Upper lobe of right lung (tissue), 1 donor: ENCODE measurements around the gene FLOT2. TPM values are rescaled to one million over a fixed set of nuclear protein-coding genes. Genes with fewer than 3 reads are reported as not detected.
"Not testable (repeated sequence)": the region's sequence is repeated elsewhere in the genome, so short reads cannot be mapped to it uniquely, and the experiment has no call there.

Experiments
- ATAC-seq: fragments of 200-7000 bp; cut with Tn5 transposase; one replicate; pipeline ENCODE4 v1.9.1; 2020; ENCODE audit warnings: mild to moderate bottlenecking, moderate library complexity
- DNase-seq: peaks from one replicate; pipeline ENCODE4 v3.0.0-alpha.2; 2020
- H3K27ac ChIP-seq: fragments of 200-600 bp; one replicate; pipeline ENCODE4 v1.8.0; 2022
- H3K27me3 ChIP-seq: fragments of 200-600 bp; one replicate; pipeline ENCODE4 v1.8.0; 2022; ENCODE audit warnings: mild to moderate bottlenecking
- H3K36me3 ChIP-seq: fragments of 200-600 bp; one replicate; pipeline ENCODE4 v1.8.0; 2022
- H3K4me1 ChIP-seq: fragments of 200-600 bp; one replicate; pipeline ENCODE4 v1.8.0; 2022
- H3K4me3 ChIP-seq: fragments of 200-600 bp; one replicate; pipeline ENCODE4 v1.8.0; 2022; ENCODE audit warnings: mild to moderate bottlenecking
- H3K9me3 ChIP-seq: fragments of 200-600 bp; one replicate; pipeline ENCODE4 v1.8.0; 2022
- intact Hi-C: fragments of 100-400 bp; cut with DNase I; formaldehyde crosslinking; loops from one replicate; pipeline ENCODE4 v1.11.0; 2022
- total RNA-seq: library from RNA; stranded (reverse); fragmentation: NEBNext Ultra II Directional; extraction: Animal tissue kit (Norgen Biotek cat#: 25700); gene quantifications from one replicate; pipeline ENCODE4 v1.2.1, GENCODE V29; 2021
- TF ChIP-seq, protein P1 (sequence below): fragments of 200-600 bp; IDR thresholded peaks from one replicate; pipeline ENCODE4 v1.8.0; 2022; ENCODE audit warnings: antibody characterized with exemption
- donor health status: DM: no; HTN: yes; CAD: no; lungs with severe emphysema.

FLOT2 gene
- total RNA-seq, 1 donor from 2014 or later: 157 TPM

DNA sequence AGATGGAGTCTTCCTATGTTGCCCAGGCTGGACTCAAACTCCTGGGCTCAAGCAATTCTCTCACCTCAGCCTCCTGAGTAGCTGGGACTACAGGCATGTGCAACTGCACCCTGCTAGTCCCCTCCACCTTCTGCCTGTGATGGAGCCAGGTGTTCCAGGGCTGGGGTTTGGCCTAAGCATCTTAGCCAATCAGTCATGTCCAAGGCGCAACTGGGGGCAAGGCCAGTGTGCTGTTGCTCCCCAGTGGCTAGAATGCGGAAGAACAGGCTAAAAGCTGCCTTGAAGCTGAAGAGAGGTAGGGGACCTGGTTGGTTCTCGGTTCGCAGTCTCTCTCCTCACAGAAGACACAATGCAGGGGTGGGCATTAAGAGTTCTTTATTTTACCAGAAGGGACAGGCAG, 18.6 kb downstream of the FLOT2 start:
- Histone ChIP-seq H3K9me3 (no peaks in the 10 kb centered on the region), H3K27ac (no peak overlapping the region), H3K4me1 (no peaks in the 10 kb centered on the region), H3K4me3 (no peak overlapping the region), H3K36me3 (peaks cover 61% of the 10 kb centered on the region), H3K27me3 (no peaks in the 10 kb centered on the region)
- DNase-seq (no peak), ATAC-seq (peak; percentile 48)
- intact Hi-C loops: no loop called here
- TF ChIP-seq, protein P1, sequence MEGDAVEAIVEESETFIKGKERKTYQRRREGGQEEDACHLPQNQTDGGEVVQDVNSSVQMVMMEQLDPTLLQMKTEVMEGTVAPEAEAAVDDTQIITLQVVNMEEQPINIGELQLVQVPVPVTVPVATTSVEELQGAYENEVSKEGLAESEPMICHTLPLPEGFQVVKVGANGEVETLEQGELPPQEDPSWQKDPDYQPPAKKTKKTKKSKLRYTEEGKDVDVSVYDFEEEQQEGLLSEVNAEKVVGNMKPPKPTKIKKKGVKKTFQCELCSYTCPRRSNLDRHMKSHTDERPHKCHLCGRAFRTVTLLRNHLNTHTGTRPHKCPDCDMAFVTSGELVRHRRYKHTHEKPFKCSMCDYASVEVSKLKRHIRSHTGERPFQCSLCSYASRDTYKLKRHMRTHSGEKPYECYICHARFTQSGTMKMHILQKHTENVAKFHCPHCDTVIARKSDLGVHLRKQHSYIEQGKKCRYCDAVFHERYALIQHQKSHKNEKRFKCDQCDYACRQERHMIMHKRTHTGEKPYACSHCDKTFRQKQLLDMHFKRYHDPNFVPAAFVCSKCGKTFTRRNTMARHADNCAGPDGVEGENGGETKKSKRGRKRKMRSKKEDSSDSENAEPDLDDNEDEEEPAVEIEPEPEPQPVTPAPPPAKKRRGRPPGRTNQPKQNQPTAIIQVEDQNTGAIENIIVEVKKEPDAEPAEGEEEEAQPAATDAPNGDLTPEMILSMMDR: peak; percentile 5

GRCh38 chr17:28878158-28878910, 19.2 kb downstream of the FLOT2 start:
- no peaks in the 10 kb centered on the region for H3K9me3 ChIP-seq
- DNase-seq: no peak
- intact Hi-C loops: no loop called here
- H3K27ac ChIP-seq: no peak overlapping the region
- H3K4me1 ChIP-seq: no peaks in the 10 kb centered on the region
- peaks cover 55% of the 10 kb centered on the region for H3K36me3 ChIP-seq
- H3K4me3 ChIP-seq: no peak overlapping the region
- TF ChIP-seq, protein P1: no peak
- ATAC-seq: no peak
- no peaks in the 10 kb centered on the region for H3K27me3 ChIP-seq

- H3K36me3 ChIP-seq: peaks cover 44% of the 10 kb centered on the region
- H3K4me1 ChIP-seq, H3K27me3 ChIP-seq, H3K9me3 ChIP-seq, intact Hi-C loops, H3K27ac ChIP-seq, ATAC-seq, DNase-seq, H3K4me3 ChIP-seq: not testable (repeated sequence)
These were observed 20.3 kb downstream of the FLOT2 start for GRCh38 chr17:28877150-28877711.

- no peak for DNase-seq
- Histone ChIP-seq H3K9me3 (no peaks in the 10 kb centered on the region), H3K36me3 (peaks cover 31% of the 10 kb centered on the region), H3K27me3 (no peaks in the 10 kb centered on the region), H3K4me3 (no peak overlapping the region), H3K27ac (no peak overlapping the region), H3K4me1 (no peaks in the 10 kb centered on the region)
- no peak for ATAC-seq
- TF ChIP-seq, protein P1: no peak
- intact Hi-C loops: no loop called here
These were observed 21.5 kb downstream of the FLOT2 start for GRCh38 chr17:28875848-28876550.

DNA sequence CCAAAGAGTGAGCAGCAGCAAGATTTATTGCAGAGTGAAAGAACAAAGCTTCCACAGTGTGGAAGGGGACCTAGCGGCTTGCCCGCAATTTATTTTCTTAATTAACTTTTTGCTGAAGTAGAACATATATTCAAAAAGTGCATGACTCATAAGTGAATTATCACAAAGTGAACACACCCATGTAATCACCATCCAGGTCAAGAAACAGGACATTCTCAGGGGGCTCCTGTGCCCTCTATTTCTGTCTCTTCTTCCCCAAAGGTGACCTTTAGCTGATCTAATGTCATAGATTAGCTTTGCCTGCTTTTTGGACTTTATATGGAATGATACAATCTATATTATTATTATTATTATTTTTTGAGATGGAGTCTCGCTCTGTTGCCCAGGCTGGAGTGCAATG, 22.8 kb downstream of the FLOT2 start:
- Histone ChIP-seq H3K27me3 (no peaks in the 10 kb centered on the region), H3K27ac (no peak overlapping the region), H3K4me1 (no peaks in the 10 kb centered on the region), H3K36me3 (peaks cover 19% of the 10 kb centered on the region), H3K9me3 (no peaks in the 10 kb centered on the region), H3K4me3 (no peak overlapping the region)
- TF ChIP-seq, protein P1: no peak
- no peak for ATAC-seq
- intact Hi-C loops: no loop called here
- no peak for DNase-seq

DNA sequence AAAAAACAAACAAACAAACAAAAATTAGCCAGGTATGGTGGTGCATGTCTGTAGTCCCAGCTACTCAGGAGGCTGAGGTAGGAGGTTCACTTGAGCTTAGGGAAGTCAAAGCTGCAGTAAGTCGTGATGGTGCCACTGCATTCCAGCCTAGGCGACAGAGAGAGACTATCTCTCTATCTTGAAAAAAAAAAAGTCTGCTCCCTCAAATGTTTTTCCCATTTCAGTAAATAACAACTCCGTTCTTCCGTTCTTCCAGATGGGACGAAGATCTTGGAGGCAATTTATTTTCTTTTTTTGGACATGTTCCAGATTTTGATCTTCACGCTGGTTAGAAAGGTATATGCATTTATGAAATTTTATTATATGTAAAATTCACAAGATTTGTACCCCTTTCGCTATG, 23.7 kb downstream of the FLOT2 start:
- Histone ChIP-seq H3K27me3 (no peaks in the 10 kb centered on the region), H3K36me3 (peaks cover 10% of the 10 kb centered on the region), H3K4me3 (no peak overlapping the region), H3K4me1 (no peaks in the 10 kb centered on the region), H3K9me3 (no peaks in the 10 kb centered on the region), H3K27ac (no peak overlapping the region)
- ATAC-seq (no peak), DNase-seq (no peak)
- TF ChIP-seq, protein P1: no peak
- intact Hi-C loops: no loop called here
